Measurements from ENCODE around the gene PPM1F.

- no peak for TF ChIP-seq POLR2A (IDR thresholded peaks at IDR 0.05; ENCODE audit: low read length)
- no peak for TF ChIP-seq GATA1 (IDR thresholded peaks at IDR 0.05; ENCODE audit: low read depth, low read length)
These were observed 49.4 kb downstream of the PPM1F start for GRCh38 chr22:21903283-21903682.
